ENCODE results near the gene DENND5B.

GRCh38 chr12:31346267-31346666, 244.7 kb downstream of the DENND5B start:
- no peak for TF ChIP-seq POLR2AphosphoS5 (IDR thresholded peaks at IDR 0.05)
- no peak for TF ChIP-seq CTCF (IDR thresholded peaks at IDR 0.05 in 8 of 11, conservative IDR thresholded peaks at IDR 0.05 in 3 of 11)
